PFSK-1 (cell line): ENCODE measurements around the gene DUS2.

ENCODE experiments used
- FOXP2 ChIP-seq: optimal IDR thresholded peaks from 2 replicates; pipeline ENCODE3; 2011; ENCODE audit warnings: borderline replicate concordance, control low read depth, inconsistent platforms; ENCODE audit not compliant: insufficient read depth; ENCODE audit errors: extremely low read length, extremely low read depth
- POLR2AphosphoS5 ChIP-seq: IDR thresholded peaks from 2 replicates; pipeline ENCODE4 v1.6.1; 2012; ENCODE audit warnings: low read depth, mild to moderate bottlenecking, control low read depth, low read length, moderate library complexity
- REST ChIP-seq, 2 experiments: IDR thresholded peaks; 2 replicates each; pipeline versions ENCODE4 v1.6.1 to v1.8.0; 2011 to 2012; ENCODE audit warnings: low read depth in 2 of 2, low read length in 2 of 2, control low read depth in 1 of 2, inconsistent platforms in 1 of 2, mild to moderate bottlenecking in 1 of 2, moderate library complexity in 1 of 2; ENCODE audit not compliant: insufficient read depth in 1 of 2
- SIN3A ChIP-seq: IDR thresholded peaks from 2 replicates; pipeline ENCODE4 v1.6.1; 2012; ENCODE audit warnings: mild to moderate bottlenecking, low read length, moderate library complexity, borderline replicate concordance; ENCODE audit not compliant: insufficient read depth
- TAF1 ChIP-seq: IDR thresholded peaks from 2 replicates; pipeline ENCODE4 v1.6.1; 2012; ENCODE audit warnings: low read length, control low read depth, borderline replicate concordance; ENCODE audit not compliant: insufficient read depth

The DUS2 gene

GRCh38 chr16:68083861-68084503 lies 60.9 kb downstream of the DUS2 start:
- TF ChIP-seq FOXP2 (no peak), TAF1 (no peak), SIN3A (no peak)

DNA sequence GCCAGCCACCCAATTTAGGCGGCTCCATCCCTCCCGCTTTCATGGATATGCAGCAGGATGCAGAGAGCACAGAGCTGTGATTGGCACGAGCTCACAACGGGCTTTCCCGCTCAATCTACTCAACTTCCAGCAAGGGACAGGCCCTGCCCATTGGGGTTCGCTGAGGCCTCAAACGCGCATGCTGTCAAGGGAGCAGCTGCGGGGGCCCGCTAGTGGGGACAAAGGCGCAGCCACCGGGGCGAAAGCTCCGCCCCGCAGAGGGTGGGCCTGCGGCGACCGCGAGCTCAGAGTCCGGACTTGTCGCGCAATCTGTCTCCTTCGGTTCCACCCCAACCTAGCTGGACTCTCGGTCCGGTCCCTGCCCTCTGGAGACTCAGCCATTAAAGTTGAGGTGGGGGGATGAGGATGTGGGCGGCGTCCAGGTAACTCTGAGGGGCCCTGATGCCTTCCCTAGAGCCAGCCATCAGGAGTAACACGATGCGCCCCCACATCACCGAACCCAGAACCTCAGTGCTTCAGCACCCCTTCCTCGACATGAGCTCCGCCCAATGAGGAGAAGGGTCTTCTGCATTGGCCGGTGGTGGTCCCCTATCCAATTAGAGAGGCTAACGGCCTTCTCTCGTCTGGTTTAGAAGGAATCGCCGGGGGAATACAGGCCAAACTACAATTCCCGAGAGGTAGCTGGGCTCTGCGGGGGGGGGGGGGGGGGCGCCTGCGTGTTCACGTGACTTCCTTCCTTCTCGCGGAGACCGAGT lies 61.6 kb downstream of the DUS2 start:
- no peak for TF ChIP-seq REST (IDR thresholded peaks at IDR 0.05; ENCODE audit: insufficient read depth in 1 of 2, low read depth in 2 of 2, low read length in 2 of 2)
- no peak for TF ChIP-seq SIN3A
- TF ChIP-seq POLR2AphosphoS5, result no peak
- TF ChIP-seq TAF1, result no peak
- TF ChIP-seq FOXP2, result no peak

DNA sequence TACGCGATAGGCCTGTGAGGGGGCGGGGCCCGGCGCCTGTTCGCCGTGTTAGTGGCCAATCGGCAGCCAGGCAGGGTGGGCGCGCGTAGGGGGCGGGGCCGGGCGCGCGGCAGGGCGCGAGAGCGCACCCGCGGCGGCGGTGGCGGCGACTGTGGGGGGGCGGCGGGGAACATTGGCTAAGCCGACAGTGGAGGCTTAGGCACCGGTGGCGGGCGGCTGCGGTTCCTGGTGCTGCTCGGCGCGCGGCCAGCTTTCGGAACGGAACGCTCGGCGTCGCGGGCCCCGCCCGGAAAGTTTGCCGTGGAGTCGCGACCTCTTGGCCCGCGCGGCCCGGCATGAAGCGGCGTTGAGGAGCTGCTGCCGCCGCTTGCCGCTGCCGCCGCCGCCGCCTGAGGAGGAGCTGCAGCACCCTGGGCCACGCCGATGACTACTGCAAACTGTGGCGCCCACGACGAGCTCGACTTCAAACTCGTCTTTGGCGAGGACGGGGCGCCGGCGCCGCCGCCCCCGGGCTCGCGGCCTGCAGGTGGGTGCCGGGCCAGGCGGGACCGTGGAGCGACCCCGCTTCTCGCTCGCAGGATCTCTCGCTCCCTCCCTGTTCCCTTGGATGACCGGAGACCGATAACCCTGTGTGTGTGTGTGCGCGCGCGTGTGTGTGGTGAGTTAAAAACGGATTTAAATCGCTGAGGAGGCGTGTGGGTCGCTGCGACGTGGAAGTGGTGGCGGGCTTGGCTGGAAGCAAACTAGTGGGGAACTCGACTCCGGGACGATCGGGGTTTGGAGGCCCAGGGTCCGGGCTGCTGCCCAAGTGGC lies 62.4 kb downstream of the DUS2 start, which contains the start of gene NFATC3:
Gene NFATC3, plus strand, starts transcription at position 112 of the 813 bp plus-strand sequence. Its CDS starts 312 bp downstream, at position 424.
- TF ChIP-seq POLR2AphosphoS5 (no peak; the same call in 1 of the 2 replicates), FOXP2 (no peak), REST (IDR thresholded peaks at IDR 0.05; ENCODE audit: insufficient read depth in 1 of 2, low read depth in 2 of 2, low read length in 2 of 2) (no peak), TAF1 (peak; percentile 72; the same call in 1 of the 2 replicates)

DNA sequence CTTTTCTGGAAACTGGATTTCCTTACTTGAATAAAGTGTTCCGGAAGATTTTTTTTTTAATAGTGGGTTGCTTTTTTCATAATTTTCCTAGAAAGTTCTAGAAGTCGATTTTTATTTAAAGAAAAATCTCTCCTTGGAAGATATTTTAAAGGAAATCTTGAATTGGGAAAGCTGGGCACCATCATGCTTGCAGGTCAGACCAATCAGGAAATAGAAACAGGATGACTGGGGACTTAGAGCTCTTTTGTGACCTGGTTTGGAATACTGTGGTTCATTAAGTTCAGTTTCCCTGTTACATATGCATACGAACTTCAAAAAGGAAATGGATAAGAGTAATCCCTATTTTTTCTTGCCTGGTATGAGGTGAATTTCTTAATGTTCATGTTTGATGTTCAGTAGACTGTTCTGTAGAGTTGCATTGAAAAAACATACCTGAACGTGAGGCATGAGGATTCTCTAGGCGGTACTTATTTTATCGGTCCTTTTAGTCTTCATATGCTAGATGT lies 63.3 kb downstream of the DUS2 start:
- no peak for TF ChIP-seq TAF1
- no peak for TF ChIP-seq SIN3A
- TF ChIP-seq POLR2AphosphoS5, result no peak
- no peak for TF ChIP-seq FOXP2
- TF ChIP-seq REST (IDR thresholded peaks at IDR 0.05; ENCODE audit: insufficient read depth in 1 of 2, low read depth in 2 of 2, low read length in 2 of 2), result no peak

DNA sequence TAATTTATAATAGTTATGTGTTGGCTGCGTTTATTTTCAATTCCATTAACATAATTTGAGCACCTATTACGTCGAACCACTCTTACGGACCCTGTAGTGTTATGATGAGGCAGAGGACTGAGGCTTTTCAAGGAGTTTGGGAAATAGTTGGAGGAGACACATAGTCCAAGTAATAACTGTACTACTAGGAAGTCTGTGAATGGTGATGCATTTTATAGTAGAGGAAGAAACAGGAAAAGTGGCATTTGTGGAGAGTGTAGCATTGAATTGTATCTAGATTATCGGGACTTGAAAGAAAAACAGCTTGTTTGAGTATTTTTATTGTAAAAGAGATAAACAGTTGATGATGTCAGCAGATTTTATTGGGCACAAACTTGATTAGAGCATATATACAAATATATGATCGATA lies 63.8 kb downstream of the DUS2 start:
- TF ChIP-seq TAF1 (no peak), REST (IDR thresholded peaks at IDR 0.05; ENCODE audit: insufficient read depth in 1 of 2, low read depth in 2 of 2, low read length in 2 of 2) (no peak)
